Mucosa of descending colon (tissue), 3 donors: ENCODE results near the gene ZNF777. TPM values are rescaled to one million over a fixed set of nuclear protein-coding genes. Genes with fewer than 3 reads are reported as not detected.
"Not testable (repeated sequence)": the region's sequence is repeated elsewhere in the genome, so short reads cannot be mapped to it uniquely, and the experiment has no call there.

ENCODE experiments used
- ATAC-seq: fragments of 200-7000 bp; cut with Tn5 transposase; one replicate; pipeline ENCODE4 v1.9.1; 2020; ENCODE audit warnings: mild to moderate bottlenecking, moderate library complexity
- DNase-seq, 3 donors: peaks; one replicate each; pipeline ENCODE4 v3.0.0-alpha.2; 2020
- H3K36me3 ChIP-seq: fragments of 200-600 bp; one replicate; pipeline ENCODE4 v1.8.0; 2021; ENCODE audit warnings: low read depth, mild to moderate bottlenecking
- H3K4me1 ChIP-seq: fragments of 200-600 bp; one replicate; pipeline ENCODE4 v1.8.0; 2021; ENCODE audit warnings: low read depth, mild to moderate bottlenecking
- H3K4me3 ChIP-seq: fragments of 200-600 bp; one replicate; pipeline ENCODE4 v1.8.0; 2021; ENCODE audit warnings: mild to moderate bottlenecking
- H3K9me3 ChIP-seq: fragments of 200-600 bp; one replicate; pipeline ENCODE4 v1.8.0; 2021; ENCODE audit warnings: mild to moderate bottlenecking
- CTCF ChIP-seq: fragments of 200-600 bp; IDR thresholded peaks from one replicate; pipeline ENCODE4 v1.8.0; 2022; ENCODE audit warnings: antibody characterized with exemption, mild to moderate bottlenecking
- intact Hi-C, 2 donors: fragments of 100-400 bp; cut with DNase I in 1 of 2; cut with micrococcal nuclease in 1 of 2; formaldehyde crosslinking; loops; one replicate each; pipeline versions ENCODE4 v1.11.0 to v1.11.1; 2022; cut with DNase I, micrococcal nuclease
- total RNA-seq, 3 donors: library from RNA; stranded (reverse); fragmentation: NEBNext Ultra II Directional in 2 of 3; extraction: Animal tissue kit (Norgen Biotek cat#: 25700) in 2 of 3; gene quantifications; one replicate each; pipeline versions ENCODE4 v1.2.1 to v1.2.4, GENCODE V29; 2021 to 2023
- donor health status: DM: no; HTN: no; CAD: no; lungs with moderate emphysema.
- donor health status: DM: no; HTN: no; CAD: no.
- donor health status: DM: no; HTN: yes; CAD: no.

Gene ZNF777
- total RNA-seq, 3 donors from 2014 or later = 9.6 to 12.2 (median 10.0) TPM

GRCh38 chr7:149448961-149449360, 11.9 kb downstream of the ZNF777 start:
- peaks cover 4% of the 10 kb centered on the region for H3K36me3 ChIP-seq
- no peak for TF ChIP-seq CTCF
- intact Hi-C loops = no loop called here

GRCh38 chr7:149446026-149446425, 14.8 kb downstream of the ZNF777 start:
- H3K4me1 ChIP-seq, intact Hi-C loops, DNase-seq, H3K4me3 ChIP-seq, ATAC-seq, H3K9me3 ChIP-seq, H3K36me3 ChIP-seq: not testable (repeated sequence)

More at GRCh38 chr7:149448961-149449360, 11.9 kb downstream of the ZNF777 start:
- Histone ChIP-seq H3K4me3 (no peak overlapping the region), H3K9me3 (no peaks in the 10 kb centered on the region), H3K4me1 (no peaks in the 10 kb centered on the region)
- no peak for DNase-seq
- no peak for ATAC-seq

GRCh38 chr7:149444287-149444686, 16.6 kb downstream of the ZNF777 start:
- intact Hi-C loops = no loop called here
- Histone ChIP-seq H3K4me3 (no peak overlapping the region), H3K4me1 (no peaks in the 10 kb centered on the region), H3K9me3 (no peaks in the 10 kb centered on the region), H3K36me3 (no peaks in the 10 kb centered on the region)
- no peak for TF ChIP-seq CTCF
- DNase-seq (no peak), ATAC-seq (no peak)

- ATAC-seq = no peak
- no peak for DNase-seq
These were observed 17.3 kb downstream of the ZNF777 start for GRCh38 chr7:149443523-149443922.

GRCh38 chr7:149442924-149443323, 17.9 kb downstream of the ZNF777 start:
- DNase-seq = no peak
- no peak for TF ChIP-seq CTCF
- no peak for ATAC-seq

More at GRCh38 chr7:149443523-149443922, 17.3 kb downstream of the ZNF777 start:
- no peaks in the 10 kb centered on the region for H3K9me3 ChIP-seq
- no peak for TF ChIP-seq CTCF
- intact Hi-C loops = no loop called here
- no peaks in the 10 kb centered on the region for H3K4me1 ChIP-seq
- H3K36me3 ChIP-seq = no peaks in the 10 kb centered on the region
- no peak overlapping the region for H3K4me3 ChIP-seq

GRCh38 chr7:149440222-149440621, 20.6 kb downstream of the ZNF777 start:
- Histone ChIP-seq H3K9me3 (no peaks in the 10 kb centered on the region), H3K4me1 (no peaks in the 10 kb centered on the region), H3K36me3 (no peaks in the 10 kb centered on the region), H3K4me3 (no peak overlapping the region)
- TF ChIP-seq CTCF = no peak
- intact Hi-C loops = no loop called here
- no peak for DNase-seq
- ATAC-seq = no peak

More at GRCh38 chr7:149442924-149443323, 17.9 kb downstream of the ZNF777 start:
- Histone ChIP-seq H3K36me3 (no peaks in the 10 kb centered on the region), H3K9me3 (no peaks in the 10 kb centered on the region), H3K4me3 (no peak overlapping the region), H3K4me1 (no peaks in the 10 kb centered on the region)
- intact Hi-C loops = no loop called here
